ENCODE results near the gene C2CD4C. TPM values are rescaled to one million over a fixed set of nuclear protein-coding genes. Genes with fewer than 3 reads are reported as not detected.

The C2CD4C gene
- polyA plus RNA-seq, 3 donors: not detected

DNA sequence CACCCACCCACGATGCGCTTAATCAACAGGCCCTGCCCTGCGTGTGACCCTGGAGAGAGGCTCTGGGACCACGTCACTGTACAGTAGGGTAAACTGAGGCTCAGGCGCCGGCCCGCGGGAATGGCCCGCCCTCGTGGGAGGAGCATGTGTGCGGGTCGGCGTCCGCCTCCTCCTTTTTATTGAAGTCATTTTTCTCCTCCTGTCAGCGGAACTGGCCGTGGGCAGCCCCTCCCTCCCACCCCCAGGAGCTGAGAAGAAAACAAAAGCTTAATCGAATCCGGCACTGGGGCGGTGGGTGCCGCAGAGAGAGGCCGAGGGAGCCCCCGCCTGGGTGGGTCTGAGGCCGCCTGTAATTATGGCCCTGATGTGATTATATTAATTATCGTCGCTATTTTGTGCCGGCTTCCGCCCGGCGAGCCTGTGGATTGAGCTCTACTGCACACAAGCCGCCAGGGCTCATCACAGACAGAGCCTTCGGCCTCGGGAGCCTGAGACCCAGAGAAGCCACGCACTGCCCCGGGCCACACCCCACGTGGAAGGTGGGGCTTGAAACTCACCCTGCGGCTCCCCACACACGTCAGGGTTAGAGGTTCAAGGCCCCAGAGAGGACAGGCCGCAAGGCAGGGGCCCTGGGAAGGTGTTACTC lies 7.0 kb downstream of the C2CD4C start:
- Mint-ChIP-seq H3K27ac (no peak overlapping the region), H3K4me1 (no peaks in the 10 kb centered on the region), H3K36me3 (no peaks in the 10 kb centered on the region), H3K27me3 (ENCODE audit: low read depth in 3 of 3) (peaks cover 5 to 30% (median 7%) of the 10 kb centered on the region in 3 donors), H3K9me3 (peaks cover 3 to 37% (median 11%) of the 10 kb centered on the region in 7 donors), H3K4me3 (peak overlapping the region in 1 of 2 donors; percentile 21)
- no peak for DNase-seq
- H3K79me2 ChIP-seq (ENCODE audit: insufficient read depth, low read length): no peaks in the 10 kb centered on the region
- H3K4me3 ChIP-seq (replicated peaks in 1 of 3; ENCODE audit: low read depth in 2 of 3, low read length in 3 of 3): no peak overlapping the region
- H4K20me1 ChIP-seq (ENCODE audit: insufficient read depth, low read length): no peaks in the 10 kb centered on the region
- H3K9me3 ChIP-seq (replicated peaks in 1 of 2; ENCODE audit: control insufficient read depth in 1 of 2, insufficient read depth in 1 of 2, low read length in 2 of 2): peaks cover 0 to 6% of the 10 kb centered on the region in 2 donors
- no peak overlapping the region for H2AFZ ChIP-seq (ENCODE audit: insufficient read depth, low read depth, low read length, poor library complexity, severe bottlenecking)
- no peak overlapping the region for H3K4me2 ChIP-seq (replicated peaks; ENCODE audit: extremely low read depth, low read length, poor library complexity, severe bottlenecking)
- TF ChIP-seq, protein P1, sequence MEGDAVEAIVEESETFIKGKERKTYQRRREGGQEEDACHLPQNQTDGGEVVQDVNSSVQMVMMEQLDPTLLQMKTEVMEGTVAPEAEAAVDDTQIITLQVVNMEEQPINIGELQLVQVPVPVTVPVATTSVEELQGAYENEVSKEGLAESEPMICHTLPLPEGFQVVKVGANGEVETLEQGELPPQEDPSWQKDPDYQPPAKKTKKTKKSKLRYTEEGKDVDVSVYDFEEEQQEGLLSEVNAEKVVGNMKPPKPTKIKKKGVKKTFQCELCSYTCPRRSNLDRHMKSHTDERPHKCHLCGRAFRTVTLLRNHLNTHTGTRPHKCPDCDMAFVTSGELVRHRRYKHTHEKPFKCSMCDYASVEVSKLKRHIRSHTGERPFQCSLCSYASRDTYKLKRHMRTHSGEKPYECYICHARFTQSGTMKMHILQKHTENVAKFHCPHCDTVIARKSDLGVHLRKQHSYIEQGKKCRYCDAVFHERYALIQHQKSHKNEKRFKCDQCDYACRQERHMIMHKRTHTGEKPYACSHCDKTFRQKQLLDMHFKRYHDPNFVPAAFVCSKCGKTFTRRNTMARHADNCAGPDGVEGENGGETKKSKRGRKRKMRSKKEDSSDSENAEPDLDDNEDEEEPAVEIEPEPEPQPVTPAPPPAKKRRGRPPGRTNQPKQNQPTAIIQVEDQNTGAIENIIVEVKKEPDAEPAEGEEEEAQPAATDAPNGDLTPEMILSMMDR (IDR thresholded peaks at IDR 0.05): no peak
- intact Hi-C loops (cut with micrococcal nuclease): no loop called here
- H3K27me3 ChIP-seq (ENCODE audit: control insufficient read depth in 2 of 2, insufficient read depth in 2 of 2, low read length in 2 of 2): peaks cover 0 to 4% of the 10 kb centered on the region in 2 donors
- no peaks in the 10 kb centered on the region for H3K4me1 ChIP-seq (ENCODE audit: control insufficient read depth in 1 of 2, insufficient read depth in 2 of 2, low read length in 2 of 2)
- no peak overlapping the region for H3K27ac ChIP-seq (ENCODE audit: low read depth in 1 of 2, low read length in 2 of 2)
- WGBS (ENCODE audit: insufficient coverage): 58% methylated on average over 30 of the region's 38 CpGs
- no peak overlapping the region for H3K9ac ChIP-seq (ENCODE audit: insufficient read depth, low read length, poor library complexity, severe bottlenecking)
- no peaks in the 10 kb centered on the region for H3K36me3 ChIP-seq (replicated peaks in 1 of 2; ENCODE audit: control insufficient read depth in 1 of 2, insufficient read depth in 2 of 2, low read length in 2 of 2)

GRCh38 chr19:400976-401865 lies 7.7 kb downstream of the C2CD4C start:
- TF ChIP-seq, protein P1 (IDR thresholded peaks at IDR 0.05): no peak
- peaks cover 3 to 38% (median 14%) of the 10 kb centered on the region in 7 donors for H3K9me3 Mint-ChIP-seq
- no peak overlapping the region for H3K27ac Mint-ChIP-seq
- no peaks in the 10 kb centered on the region for H3K4me1 Mint-ChIP-seq
- Histone ChIP-seq H3K79me2 (ENCODE audit: insufficient read depth, low read length) (no peaks in the 10 kb centered on the region), H3K27me3 (ENCODE audit: control insufficient read depth in 2 of 2, insufficient read depth in 2 of 2, low read length in 2 of 2) (no peaks in the 10 kb centered on the region), H2AFZ (ENCODE audit: insufficient read depth, low read depth, low read length, poor library complexity, severe bottlenecking) (no peak overlapping the region), H3K9me3 (replicated peaks in 1 of 2; ENCODE audit: control insufficient read depth in 1 of 2, insufficient read depth in 1 of 2, low read length in 2 of 2) (peaks cover 0 to 8% of the 10 kb centered on the region in 2 donors), H4K20me1 (ENCODE audit: insufficient read depth, low read length) (no peaks in the 10 kb centered on the region), H3K9ac (ENCODE audit: insufficient read depth, low read length, poor library complexity, severe bottlenecking) (no peak overlapping the region), H3K4me1 (ENCODE audit: control insufficient read depth in 1 of 2, insufficient read depth in 2 of 2, low read length in 2 of 2) (no peaks in the 10 kb centered on the region), H3K36me3 (replicated peaks in 1 of 2; ENCODE audit: control insufficient read depth in 1 of 2, insufficient read depth in 2 of 2, low read length in 2 of 2) (no peaks in the 10 kb centered on the region), H3K4me3 (replicated peaks in 1 of 3; ENCODE audit: low read depth in 2 of 3, low read length in 3 of 3) (no peak overlapping the region), H3K4me2 (replicated peaks; ENCODE audit: extremely low read depth, low read length, poor library complexity, severe bottlenecking) (no peak overlapping the region), H3K27ac (ENCODE audit: low read depth in 1 of 2, low read length in 2 of 2) (no peak overlapping the region)
- intact Hi-C loops (cut with micrococcal nuclease): no loop called here
- H3K4me3 Mint-ChIP-seq: no peak overlapping the region
- 90% methylated on average over 43 of the region's 43 CpGs for WGBS (ENCODE audit: insufficient coverage)
- peaks cover 5 to 27% (median 7%) of the 10 kb centered on the region in 3 donors for H3K27me3 Mint-ChIP-seq (ENCODE audit: low read depth in 3 of 3)
- no peaks in the 10 kb centered on the region for H3K36me3 Mint-ChIP-seq
- DNase-seq: no peak

Data from CD14-positive monocyte (primary cell).